GM19467 (cell line): ENCODE measurements around the gene RARB.

Experiments
- ATAC-seq: cut with Tn5 transposase; IDR thresholded peaks from one replicate; pipeline ENCODE4 v1.9.1; 2021; ENCODE audit warnings: mild to moderate bottlenecking, moderate library complexity; ENCODE audit not compliant: unreplicated experiment

RARB gene

GRCh38 chr3:25427942-25428788, at the start of gene RARB:
Gene RARB, plus strand, starts transcription at chr3:25428263. Its CDS starts 469 bp downstream, at chr3:25428732.
- ATAC-seq, result no peak

DNA sequence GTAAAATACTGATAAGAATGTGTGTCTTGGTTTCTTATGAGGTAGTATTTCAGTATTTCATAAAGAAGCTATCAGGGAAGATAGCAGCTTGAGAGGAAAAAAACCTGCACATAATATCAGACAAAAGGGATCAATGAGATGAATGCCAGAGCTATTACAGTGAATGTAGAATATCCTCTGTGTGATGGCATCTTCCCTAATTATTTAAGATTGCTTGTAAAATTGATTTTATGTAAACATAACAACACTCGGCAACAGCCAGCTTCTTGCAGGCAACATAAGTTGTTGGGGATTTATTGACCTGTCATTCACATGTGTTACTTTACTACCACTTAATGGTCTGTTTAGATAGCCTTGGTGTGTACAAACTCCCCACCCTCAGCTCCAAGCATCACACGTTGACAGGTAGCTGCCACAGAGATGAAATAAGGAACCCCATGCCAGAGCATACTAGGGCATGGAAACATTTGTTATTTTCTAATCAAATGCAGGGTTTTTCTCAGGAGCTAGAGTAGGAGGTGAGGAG, 49.2 kb upstream of the RARB start:
- ATAC-seq, result no peak

DNA sequence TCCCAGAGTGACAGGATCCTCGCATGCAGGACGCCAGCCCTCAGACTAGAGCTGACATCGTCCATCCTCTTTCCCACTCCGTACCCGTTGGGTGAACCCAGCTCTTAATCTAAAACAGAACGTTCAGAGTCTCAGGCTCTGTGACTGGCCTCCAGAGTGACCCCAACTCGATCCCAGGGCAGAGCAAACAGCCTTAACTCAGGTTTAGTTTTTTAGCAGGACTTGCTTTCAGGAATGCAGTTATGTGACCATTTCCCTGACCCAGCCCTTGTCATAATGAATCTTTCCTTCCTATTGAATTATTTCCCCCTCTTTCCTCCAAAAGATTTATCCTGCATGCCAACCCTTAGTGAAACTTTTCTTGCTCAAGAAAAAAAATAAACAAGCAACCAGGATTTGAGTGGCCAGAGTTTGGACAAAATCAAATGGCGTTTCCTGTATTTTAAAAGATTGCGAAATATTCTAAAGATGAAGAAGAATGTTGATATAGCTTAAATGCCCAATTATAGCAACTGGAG, 47.8 kb upstream of the RARB start:
- ATAC-seq, result no peak

DNA sequence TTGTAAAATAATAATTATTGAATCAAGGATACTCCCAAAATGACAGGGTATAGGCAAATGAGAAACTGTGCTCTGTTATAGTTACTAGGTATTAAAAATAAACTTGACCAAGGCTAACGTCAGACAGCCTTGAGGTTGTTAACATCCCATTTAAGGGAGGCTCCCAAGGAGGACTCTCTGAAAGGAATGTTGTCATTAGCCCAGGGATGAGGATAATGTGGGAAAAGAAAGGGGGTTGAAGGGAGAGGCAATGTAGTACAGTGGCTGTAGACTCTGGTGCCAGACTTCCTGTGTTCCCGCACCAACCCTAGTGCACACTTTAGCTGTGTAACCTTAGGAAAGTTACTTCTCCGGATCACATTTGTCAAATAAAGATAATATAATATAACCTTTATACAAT, 47.0 kb upstream of the RARB start:
- no peak for ATAC-seq

DNA sequence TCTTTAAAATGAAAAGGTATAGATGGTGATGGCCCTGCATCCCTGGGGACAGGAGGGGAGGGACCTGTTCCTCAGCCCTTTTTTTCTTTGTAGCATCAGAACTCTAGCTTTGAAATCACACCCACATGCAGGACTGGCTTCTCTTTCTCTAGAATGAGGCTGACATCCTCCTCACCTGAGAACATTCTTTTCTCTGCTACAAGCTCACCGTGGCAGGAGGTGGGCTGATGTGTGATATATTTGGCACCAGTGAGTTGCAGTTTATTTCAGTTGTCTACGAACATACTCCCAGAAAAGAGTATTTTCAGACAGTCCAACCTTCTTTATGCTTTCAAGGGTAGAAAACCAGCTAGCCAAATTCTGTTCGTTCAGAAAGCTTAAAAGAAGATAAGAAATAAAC, 43.6 kb upstream of the RARB start:
- no peak for ATAC-seq

GRCh38 chr3:25385807-25386460, 42.1 kb upstream of the RARB start:
- no peak for ATAC-seq

GRCh38 chr3:25386686-25387255, 41.3 kb upstream of the RARB start:
- ATAC-seq, result no peak

- ATAC-seq, result no peak
Observed at GRCh38 chr3:25390605-25391004, 37.5 kb upstream of the RARB start.

GRCh38 chr3:25396251-25396650, 31.8 kb upstream of the RARB start:
- ATAC-seq, result no peak

GRCh38 chr3:25396686-25397085, 31.4 kb upstream of the RARB start:
- ATAC-seq, result no peak

DNA sequence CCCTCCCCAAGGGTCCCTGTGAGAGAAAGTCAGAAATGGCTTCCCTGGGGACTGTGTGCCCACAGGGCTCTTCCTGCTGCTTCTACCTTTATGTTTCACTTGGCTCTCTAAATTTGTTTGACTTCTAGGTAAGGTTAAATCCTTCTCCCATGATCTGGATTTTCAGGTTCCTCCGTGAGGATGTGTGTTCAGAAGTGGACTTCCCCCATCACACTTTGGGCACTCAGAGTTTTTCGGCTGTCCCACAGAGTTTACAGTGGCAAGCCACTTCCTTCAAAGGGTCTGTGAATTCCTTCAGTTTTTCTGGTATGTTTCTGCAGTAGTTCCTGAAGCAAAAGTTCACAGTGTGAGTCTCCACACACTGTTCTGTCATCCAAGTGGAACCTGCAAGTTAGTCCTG, 30.9 kb upstream of the RARB start:
- ATAC-seq, result no peak

DNA sequence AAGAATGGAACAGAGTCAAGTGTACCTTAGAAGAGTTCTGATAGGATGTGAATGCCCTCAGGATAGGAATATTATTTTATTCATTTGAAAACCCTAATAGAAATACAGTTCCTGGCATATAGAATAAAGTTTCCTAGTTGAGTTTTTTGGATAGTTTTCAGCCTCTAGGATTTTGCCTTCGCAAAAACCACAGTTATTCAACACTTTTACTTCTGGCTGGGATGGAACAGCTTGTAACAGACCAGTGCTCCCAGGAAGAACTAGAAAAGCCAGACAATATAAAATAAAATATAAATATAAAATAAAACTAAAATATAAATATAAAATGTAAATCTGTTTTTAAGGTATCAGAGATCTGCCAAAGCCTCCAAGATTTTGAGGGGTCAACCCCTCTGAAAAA, 27.5 kb upstream of the RARB start:
- no peak for ATAC-seq

- ATAC-seq, result no peak
Observed at GRCh38 chr3:25403968-25404367, 24.1 kb upstream of the RARB start.

- ATAC-seq, result no peak
Observed at GRCh38 chr3:25404569-25404968, 23.5 kb upstream of the RARB start.

GRCh38 chr3:25405335-25405734, 22.7 kb upstream of the RARB start:
- ATAC-seq, result no peak

GRCh38 chr3:25410703-25411102, 17.4 kb upstream of the RARB start:
- no peak for ATAC-seq

DNA sequence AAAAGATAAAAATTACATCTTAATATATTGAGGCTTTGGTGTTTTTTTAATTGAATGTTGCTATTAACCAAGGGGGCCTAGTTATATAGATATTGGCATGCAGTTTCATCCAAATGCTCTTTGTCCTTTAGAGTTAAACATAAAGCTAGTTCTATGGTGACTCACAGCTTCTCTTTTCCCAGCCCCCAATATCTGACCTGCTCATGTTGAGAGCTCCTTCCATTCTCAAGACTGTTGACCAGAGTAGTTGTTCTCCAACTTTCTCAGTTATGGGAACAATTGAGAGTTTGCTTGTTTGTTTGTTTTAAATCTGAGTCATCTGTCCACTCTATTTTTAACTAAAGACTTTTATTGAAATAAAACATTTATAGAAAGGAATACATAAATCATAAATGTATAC, 15.8 kb upstream of the RARB start:
- no peak for ATAC-seq

DNA sequence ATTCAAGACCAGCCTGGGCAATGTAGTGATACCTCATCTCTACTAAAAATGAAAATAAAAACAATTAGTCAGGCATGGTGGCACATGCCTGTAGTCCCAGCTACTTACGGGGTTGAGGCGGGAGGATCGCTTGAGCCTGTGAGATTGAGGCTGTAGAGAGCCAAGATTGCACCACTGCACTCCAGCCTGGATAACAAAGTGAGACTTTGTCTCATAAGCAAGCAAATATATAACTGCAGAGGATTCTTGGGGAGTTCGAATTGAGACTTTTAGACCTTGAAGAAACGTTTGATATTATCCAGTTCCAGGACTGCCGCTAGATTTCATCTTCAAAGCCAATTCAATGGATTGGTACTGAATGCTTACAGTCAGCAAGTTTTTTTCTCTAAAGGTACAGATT, 11.9 kb upstream of the RARB start:
- no peak for ATAC-seq

DNA sequence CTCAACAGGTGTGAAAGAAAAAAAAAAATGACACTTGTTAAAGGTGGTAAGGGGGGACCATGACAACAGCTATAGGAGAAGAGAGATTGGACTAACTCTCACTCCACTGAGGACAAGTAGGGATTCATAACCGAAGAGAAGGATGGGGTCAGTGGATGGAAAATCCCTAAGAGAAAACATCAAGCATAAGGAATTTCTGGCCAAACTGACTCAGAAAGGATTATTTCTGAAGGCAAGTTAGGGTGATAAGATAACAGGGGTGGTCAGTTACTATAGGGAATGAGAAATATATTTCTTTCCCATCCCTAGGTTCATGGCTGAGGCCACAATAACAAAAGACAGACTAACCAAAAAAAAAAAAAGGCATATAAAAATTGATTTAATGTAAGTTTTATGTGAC, 9.5 kb upstream of the RARB start:
- ATAC-seq, result no peak

GRCh38 chr3:25419251-25419650, 8.8 kb upstream of the RARB start:
- no peak for ATAC-seq

GRCh38 chr3:25420147-25420546, 7.9 kb upstream of the RARB start:
- no peak for ATAC-seq

- ATAC-seq, result no peak
Observed at GRCh38 chr3:25420885-25421284, 7.2 kb upstream of the RARB start.
